Inflammatory macrophage (primary cell): ENCODE data around the gene FKBP7.
"Not testable (repeated sequence)": the region's sequence is repeated elsewhere in the genome, so short reads cannot be mapped to it uniquely, and the experiment has no call there.

Experiments used
- DNase-seq, 2 donors: peaks; one replicate each; pipeline ENCODE4 v3.0.0-alpha.2; 2020 to 2022

The FKBP7 gene

GRCh38 chr2:178484245-178485041 is 6.0 kb upstream of the FKBP7 start:
- DNase-seq: no peak

- DNase-seq: no peak
Observed at GRCh38 chr2:178482437-178482836, 4.0 kb upstream of the FKBP7 start.

- DNase-seq: peak; percentile 95 to 98
Observed at GRCh38 chr2:178480227-178481181, 2.1 kb upstream of the FKBP7 start, which contains the start of gene PLEKHA3. PLEKHA3 (plus strand) TSS chr2:178480457; CDS start chr2:178480870, 413 bp downstream.

DNA sequence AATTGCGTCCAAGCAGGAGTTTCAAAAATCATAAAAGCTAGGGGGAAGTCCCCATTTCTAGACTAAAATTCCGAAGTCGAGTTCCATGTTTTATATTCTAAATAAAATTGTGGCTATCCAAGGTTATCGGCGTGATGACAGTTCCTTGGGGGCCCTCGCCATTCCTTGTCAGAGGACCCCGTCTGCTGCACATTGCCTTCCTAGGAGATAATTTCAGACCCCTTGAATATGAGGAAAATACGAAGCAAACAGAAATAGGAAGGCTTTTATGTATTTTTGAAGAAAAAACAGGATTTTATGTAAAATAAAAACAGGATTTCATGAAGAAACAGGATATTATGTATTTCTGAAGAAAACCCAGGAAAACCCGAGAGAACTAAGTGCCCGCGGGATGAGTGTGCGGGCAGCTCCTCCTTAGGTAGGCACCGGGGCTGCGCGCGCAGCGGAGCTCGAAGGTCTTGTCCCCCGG is 1.4 kb upstream of the FKBP7 start:
- DNase-seq: no peak

DNA sequence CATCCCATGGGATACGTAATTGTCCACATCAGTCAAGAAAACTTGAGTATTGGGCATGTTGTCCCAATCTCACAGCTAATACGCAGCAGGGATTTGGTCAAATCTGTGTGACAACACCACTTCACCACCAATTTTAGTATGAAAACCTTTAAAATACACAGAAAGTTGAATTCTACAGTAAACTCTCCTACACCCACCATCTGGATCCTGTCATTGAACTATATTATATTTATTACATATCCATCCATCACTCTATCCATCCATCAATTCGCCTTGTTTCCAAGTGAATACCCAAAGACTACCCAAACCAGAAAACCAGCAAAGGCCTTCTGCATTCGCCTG is 846 bp upstream of the FKBP7 start:
- DNase-seq: no peak

DNA sequence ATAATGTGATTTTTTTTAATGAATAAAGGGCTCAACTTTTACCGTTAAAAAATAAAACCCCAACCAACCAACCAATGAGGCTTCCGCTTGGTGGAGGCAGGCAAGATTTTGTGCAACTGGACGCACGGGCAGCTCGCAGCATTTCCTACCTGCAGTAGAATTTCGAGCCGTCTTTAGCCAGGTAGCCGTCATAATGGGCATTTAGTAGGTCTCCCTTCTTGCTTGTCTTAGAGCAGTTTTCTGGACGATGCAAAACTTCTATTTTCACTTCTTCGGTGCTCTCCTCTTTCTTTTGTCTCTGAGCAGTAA is 316 bp downstream of the FKBP7 start:
- peak in 1 of 2 donors; percentile 11 for DNase-seq

DNA sequence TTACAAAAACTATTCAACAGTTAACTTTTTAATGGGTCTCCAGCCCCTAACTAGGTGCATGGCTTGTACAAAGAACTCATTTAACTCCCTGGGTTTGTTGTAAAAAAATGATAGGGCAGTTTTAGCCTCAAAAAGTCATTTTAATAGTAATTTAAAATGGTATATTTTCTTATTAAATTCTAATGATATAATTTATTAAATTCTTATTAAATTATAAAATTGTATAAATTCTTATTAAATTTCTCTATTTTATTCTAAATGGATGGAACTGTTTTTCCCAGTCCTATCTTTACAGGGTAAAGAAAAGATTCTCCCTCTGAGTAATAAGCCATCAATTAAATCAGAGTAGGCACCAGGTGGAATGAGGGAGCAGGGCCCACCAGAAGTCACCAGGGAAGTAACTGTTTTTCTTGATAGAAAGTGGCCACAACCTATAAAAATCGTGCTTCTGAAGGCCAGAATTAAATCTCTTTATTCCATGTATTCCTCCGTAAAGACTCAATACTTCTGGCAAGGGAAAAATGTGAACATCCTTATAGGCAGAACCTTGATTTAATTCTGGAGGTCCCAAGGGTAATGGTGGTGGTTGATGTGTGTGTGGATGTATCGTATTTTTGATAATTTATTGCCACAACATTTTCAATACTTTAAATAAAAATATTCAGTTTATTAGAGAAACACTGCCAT is 814 bp downstream of the FKBP7 start:
- no peak for DNase-seq

DNA sequence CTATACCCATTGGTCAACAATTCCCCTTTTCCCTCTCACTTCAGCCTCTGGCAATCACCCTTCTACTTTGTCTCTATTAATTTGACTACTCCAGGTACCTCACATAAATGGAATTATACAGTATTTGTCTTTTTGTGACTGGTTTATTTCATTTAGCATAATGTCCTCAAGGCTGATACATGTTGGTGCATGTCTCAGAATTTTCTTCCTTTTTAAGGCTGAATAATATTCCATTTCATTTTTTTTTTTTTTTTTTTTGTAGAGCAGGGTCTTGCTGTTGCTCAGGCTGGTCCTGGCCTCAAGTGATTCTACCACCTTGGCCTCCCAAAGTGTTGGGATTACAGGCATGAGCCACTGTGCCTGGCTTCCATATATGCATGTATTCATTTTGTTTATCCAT is 1.9 kb downstream of the FKBP7 start:
- DNase-seq: no peak

- DNase-seq: no peak
Observed at GRCh38 chr2:178474560-178474959, 3.8 kb downstream of the FKBP7 start.

- DNase-seq: no peak
Observed at GRCh38 chr2:178473931-178474330, 4.5 kb downstream of the FKBP7 start.

- no peak for DNase-seq
Observed at GRCh38 chr2:178473373-178473772, 5.0 kb downstream of the FKBP7 start.

GRCh38 chr2:178471313-178471712 is 7.1 kb downstream of the FKBP7 start:
- not testable (repeated sequence) for DNase-seq

DNA sequence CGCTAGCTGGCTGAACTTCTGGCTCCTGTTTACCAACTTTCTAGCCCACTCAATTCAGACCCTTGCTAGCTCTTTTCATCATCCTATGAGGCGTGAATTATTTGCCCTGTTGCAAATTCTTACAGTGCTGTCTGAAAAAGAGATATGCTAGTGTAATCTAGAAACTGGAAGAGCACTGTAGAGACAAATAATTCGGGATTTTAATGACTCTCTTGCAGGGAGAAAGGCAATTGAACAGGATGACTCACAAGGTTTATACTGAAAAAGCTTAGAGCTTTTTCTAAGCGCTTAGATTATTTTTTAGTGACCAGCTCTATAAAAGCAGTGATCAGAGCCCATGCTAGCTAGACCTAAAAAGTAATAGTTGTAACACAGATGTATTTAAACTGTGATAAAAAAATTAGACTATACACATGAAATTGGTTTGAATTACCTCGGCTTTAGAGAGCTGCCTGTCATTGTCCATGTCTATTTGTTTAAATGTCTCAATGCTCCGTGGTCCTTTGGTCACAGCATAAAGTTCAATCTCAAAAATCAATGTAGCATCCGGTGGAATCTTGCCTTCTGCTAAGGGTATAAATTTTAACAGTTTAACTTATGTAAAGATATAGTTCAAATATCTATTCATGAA is 9.1 kb downstream of the FKBP7 start:
- no peak for DNase-seq

DNA sequence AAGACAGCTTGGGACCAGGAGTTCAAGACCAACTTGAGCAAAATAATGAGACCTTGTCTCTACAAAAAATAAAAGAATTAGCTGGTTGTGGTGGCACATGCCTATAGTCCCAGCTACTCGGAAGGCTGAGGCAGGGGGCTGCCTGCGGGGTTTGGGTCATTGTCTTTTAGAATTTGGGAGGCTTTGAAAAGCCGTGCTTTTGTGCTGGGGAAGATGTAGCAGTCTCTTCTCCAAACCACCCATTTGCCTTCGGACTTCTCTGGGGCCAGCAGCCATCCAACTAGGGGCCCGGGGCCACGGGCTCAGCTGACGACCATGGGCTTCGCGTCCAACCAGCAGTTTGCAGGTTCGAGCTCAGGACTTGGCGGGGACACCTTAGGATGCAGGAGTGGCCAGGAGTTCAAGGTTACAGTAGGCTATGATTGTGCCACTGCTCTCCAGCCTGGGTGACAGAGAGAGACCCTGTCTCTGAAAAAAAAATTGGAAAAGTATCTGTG is 21.0 kb downstream of the FKBP7 start:
- no peak for DNase-seq

- no peak for DNase-seq
Observed at GRCh38 chr2:178455947-178456346, 22.5 kb downstream of the FKBP7 start.

GRCh38 chr2:178452870-178453269 is 25.5 kb downstream of the FKBP7 start:
- DNase-seq: no peak

GRCh38 chr2:178452334-178452733 is 26.1 kb downstream of the FKBP7 start:
- DNase-seq: no peak

DNA sequence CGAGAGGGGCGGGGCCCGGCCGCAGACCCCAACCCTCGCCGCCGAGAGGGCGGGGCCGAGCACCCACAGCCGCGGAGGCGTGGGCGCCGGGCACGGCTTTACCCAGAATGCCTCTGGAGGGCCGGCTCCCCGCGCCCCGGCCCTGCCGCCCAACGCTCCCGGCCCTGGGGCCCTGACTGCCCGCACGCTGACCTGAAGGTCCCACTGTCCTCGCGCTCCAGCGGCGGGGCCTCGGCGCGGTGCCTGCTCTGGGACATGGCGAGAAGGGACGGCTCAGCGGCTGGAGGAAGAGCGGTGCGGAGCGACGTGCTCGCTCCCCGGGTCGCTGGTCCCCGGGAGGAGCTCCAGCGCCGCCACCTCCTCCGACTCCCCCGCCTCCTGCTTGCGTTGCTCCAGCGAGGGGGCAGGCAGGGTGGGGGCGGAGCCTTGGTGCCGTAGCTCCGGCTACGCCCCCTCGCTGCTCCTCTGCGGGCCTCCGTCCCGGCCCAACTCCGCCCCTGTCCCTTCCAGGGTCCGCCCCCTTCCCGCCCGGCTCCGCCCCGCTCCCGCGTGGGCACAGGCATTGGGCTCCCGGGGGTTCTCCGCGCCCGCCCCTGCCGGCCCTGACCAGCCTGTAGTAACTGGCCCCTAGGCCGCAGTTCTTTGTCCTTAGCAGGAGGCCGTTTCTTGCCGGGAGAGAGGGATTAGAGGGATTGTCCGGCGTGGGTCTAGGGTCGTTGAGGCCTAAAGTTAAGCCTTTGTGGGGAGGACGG is 27.4 kb downstream of the FKBP7 start, which contains the start of the genes PJVK and PRKRA:
TSS of gene PJVK (plus strand) at position 605 of the 752 bp plus-strand sequence. CDS start 2,032 bp downstream, outside the sequence.
TSS of gene PRKRA (minus strand) at position 402 of the 752 bp plus-strand sequence. CDS start at position 257, 145 bp downstream.
- DNase-seq: peak; percentile 97 to 98

DNA sequence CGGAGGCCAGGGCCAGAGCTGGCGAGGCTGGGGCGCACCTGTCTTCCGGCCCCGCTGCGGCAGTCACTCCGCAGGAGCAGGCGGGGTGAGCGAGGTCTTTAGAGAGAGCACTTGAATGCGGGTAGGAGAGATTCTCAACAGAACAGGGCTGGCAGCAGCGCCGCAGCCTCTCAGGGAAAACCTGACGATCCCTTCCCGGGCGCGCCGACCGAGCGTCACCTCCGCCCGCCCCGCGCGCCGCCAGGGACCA is 28.0 kb downstream of the FKBP7 start:
- no peak for DNase-seq

DNA sequence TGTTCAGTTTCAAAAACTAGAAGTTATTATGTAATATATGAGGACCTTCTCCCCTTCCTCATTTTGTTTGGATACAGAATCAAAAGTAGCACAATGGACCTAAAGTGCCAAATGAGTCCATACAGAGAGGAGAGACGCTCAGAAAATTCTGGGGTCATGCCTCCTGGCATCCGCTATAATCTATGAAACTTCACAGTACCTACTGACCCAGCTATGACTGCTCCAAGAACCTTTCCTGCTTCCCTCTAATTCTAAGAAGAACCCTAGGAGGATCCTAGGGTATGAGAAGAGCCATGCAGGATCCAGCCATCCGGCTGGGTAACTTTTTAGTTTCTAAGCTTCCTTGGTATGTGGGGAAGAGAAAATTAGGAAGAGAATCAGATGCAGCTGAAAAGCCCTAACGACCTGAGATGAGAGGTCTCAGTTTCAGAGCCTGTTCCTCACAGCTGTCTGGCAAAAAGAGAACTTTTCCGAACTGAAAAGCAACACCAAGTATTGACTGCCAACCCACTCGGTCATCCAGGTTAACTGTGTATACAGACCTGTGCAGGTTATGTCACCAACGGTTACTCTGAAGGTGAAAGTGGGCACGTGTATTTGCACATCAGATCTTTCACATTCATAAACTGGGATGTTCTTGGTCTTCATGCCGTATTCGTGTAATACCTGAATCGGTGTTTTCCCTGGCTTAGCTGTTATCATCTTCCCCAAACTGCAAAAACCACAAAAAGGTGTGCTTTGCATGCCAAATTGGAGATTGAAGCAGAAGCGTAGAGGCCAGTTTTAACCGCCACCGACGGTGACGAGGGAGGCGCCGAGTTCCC is 28.5 kb downstream of the FKBP7 start:
- DNase-seq: peak in 1 of 2 donors; percentile 6
